Skeletal muscle tissue (tissue), 4 donors: Measurements from ENCODE around the gene TCHHL1. TPM values are rescaled to one million over a fixed set of nuclear protein-coding genes. Genes with fewer than 3 reads are reported as not detected.

Experiments
- H3K27ac ChIP-seq: one replicate; pipeline ENCODE4 v1.7.0; 2013; ENCODE audit warnings: mild to moderate bottlenecking, low read depth, low read length, inconsistent platforms
- H3K27me3 ChIP-seq, 3 donors: one replicate each; pipeline ENCODE4 v1.7.0; 2013; ENCODE audit warnings: low read length in 3 of 3; ENCODE audit not compliant: control insufficient read depth in 3 of 3, insufficient read depth in 3 of 3
- H3K36me3 ChIP-seq, 3 donors: one replicate each; pipeline ENCODE4 v1.7.0; 2013; ENCODE audit warnings: low read length in 3 of 3; ENCODE audit not compliant: control insufficient read depth in 3 of 3, insufficient read depth in 3 of 3
- H3K4me1 ChIP-seq, 3 donors: one replicate each; pipeline ENCODE4 v1.7.0; 2013; ENCODE audit warnings: low read length in 3 of 3, mild to moderate bottlenecking in 3 of 3; ENCODE audit not compliant: control insufficient read depth in 3 of 3, insufficient read depth in 3 of 3
- H3K4me3 ChIP-seq, 3 donors: one replicate each; pipeline ENCODE4 v1.7.0; 2013; ENCODE audit warnings: low read length in 3 of 3
- H3K9ac ChIP-seq, 3 donors: one replicate each; pipeline ENCODE4 v1.7.0; 2013; ENCODE audit warnings: low read length in 3 of 3, mild to moderate bottlenecking in 3 of 3, moderate library complexity in 2 of 3, low read depth in 1 of 3
- H3K9me3 ChIP-seq, 3 donors: one replicate each; pipeline ENCODE4 v1.7.0; 2013; ENCODE audit warnings: low read length in 3 of 3; ENCODE audit not compliant: control insufficient read depth in 3 of 3
- total RNA-seq: library from RNA; depleted of rRNA; stranded (reverse); fragments of >200 nt; gene quantifications from one replicate; pipeline ENCODE4 v1.2.3, GENCODE V29; 2014
- donor health status: Osteomylitis.

The TCHHL1 gene
- total RNA-seq, result not detected

DNA sequence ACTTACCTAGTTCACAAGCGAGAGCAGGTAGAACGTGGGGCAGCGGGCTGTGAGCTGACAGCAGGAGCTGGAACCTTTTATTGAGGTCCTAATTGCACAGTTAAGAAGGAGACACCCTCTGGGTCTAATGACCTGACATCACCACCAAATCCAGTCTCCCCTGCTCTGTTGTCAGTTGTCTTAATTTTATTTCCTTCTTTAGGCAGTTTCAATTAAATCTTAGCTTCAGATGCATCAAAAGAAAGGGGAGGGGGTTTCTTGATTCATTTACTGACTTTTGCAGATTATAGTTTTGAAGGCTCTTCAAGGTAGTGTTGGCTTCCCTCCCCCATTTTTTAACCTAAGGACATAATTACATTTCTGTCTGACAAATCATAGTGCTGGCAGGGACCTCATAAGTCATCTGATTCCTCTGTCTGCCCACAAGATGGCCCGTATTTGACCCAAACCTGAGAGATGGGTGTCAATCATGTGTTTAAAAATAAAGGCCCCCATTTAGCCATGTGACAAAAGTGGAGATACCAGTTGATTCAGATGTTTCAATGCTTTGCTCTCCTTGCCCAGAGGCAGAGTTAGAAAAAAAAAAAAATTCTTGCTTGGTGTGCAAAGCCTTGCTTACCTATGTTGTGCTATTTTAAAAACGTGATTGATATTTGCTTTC, at the start of gene TCHHL1:
Gene TCHHL1 (minus strand): TSS at position 51 of the 661 bp plus-strand sequence. CDS start 921 bp downstream, outside the sequence.
- Histone ChIP-seq H3K36me3 (no peaks in the 10 kb centered on the region), H3K9ac (no peak within 1 kb of the TSS), H3K9me3 (peaks cover 0 to 3% (median 0%) of the 10 kb centered on the region in 3 donors), H3K4me3 (no peak within 1 kb of the TSS), H3K4me1 (no peaks in the 10 kb centered on the region), H3K27me3 (peaks cover 5 to 19% (median 7%) of the 10 kb centered on the region in 3 donors), H3K27ac (no peak within 1 kb of the TSS)

DNA sequence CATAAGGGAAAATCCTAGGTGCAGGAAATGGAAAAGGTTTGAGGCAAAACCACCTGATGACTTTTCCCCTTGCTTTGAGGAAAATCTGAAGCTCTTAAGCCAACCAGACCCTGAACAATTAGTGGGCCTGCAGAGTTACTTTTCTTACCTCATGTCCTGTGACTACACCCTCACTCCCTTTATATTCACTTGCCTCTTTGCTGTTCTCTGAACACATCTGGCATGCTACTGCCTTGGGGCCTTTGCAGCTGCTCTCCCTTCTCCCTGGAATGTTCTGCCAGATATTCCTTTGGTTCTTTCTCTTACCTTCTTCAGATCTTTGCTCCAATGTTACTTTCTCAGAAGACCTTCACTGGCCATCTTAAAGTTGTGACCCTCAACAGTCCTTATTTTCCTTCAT, 48.4 kb upstream of the TCHHL1 start:
- Histone ChIP-seq H3K36me3 (no peaks in the 10 kb centered on the region), H3K27me3 (peaks cover 0 to 8% (median 4%) of the 10 kb centered on the region in 3 donors), H3K9me3 (peaks cover 0 to 3% (median 2%) of the 10 kb centered on the region in 3 donors), H3K9ac (no peak overlapping the region), H3K4me3 (no peak overlapping the region), H3K27ac (no peak overlapping the region), H3K4me1 (no peaks in the 10 kb centered on the region)

DNA sequence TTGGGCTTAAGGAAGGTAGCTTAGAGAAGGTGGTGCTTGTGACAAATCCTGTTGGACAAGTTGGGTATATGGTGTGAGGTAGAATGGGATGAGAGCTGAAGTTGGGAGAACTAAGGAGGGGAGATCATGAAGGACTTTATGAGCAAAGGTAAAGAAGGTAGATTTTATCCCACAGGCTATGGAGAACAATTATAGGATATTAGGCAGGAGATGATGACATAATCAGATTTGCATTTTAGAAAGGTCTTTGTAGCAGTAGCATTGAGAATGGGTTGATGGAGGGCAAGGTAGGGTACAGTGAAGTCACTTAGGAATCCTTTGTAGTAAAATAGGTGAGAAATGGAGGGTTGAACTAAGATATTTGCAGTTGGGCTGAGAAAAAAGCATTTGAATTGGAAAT, 41.3 kb upstream of the TCHHL1 start:
- peaks cover 0 to 21% (median 2%) of the 10 kb centered on the region in 3 donors for H3K27me3 ChIP-seq
- H3K9ac ChIP-seq, result no peak overlapping the region
- no peaks in the 10 kb centered on the region for H3K36me3 ChIP-seq
- no peaks in the 10 kb centered on the region for H3K4me1 ChIP-seq
- no peak overlapping the region for H3K4me3 ChIP-seq
- H3K9me3 ChIP-seq, result peaks cover 0 to 5% (median 2%) of the 10 kb centered on the region in 3 donors
- H3K27ac ChIP-seq, result no peak overlapping the region

DNA sequence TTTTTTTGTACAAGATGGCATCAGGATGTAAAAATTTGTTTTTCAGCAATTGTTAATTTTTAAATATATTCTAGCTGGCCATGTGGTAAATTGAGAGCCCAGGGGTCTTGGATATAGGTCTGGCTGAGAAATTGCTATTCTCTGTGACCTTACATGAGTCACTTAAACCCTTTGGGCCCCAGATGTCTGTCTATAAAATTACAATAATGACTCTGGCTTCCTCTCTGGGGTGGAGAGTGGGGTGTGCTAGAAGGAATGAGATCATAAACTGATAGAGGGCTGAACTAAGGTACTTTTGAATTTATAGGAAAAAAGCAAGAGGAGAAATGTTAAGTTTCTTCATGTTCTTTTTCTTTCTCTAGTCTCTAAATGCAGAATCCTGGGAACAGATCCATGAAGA, 38.8 kb upstream of the TCHHL1 start:
- Histone ChIP-seq H3K4me3 (no peak overlapping the region), H3K27ac (no peak overlapping the region), H3K4me1 (no peaks in the 10 kb centered on the region), H3K9ac (no peak overlapping the region), H3K27me3 (peaks cover 0 to 29% (median 2%) of the 10 kb centered on the region in 3 donors), H3K36me3 (no peaks in the 10 kb centered on the region), H3K9me3 (peaks cover 0 to 7% (median 0%) of the 10 kb centered on the region in 3 donors)

DNA sequence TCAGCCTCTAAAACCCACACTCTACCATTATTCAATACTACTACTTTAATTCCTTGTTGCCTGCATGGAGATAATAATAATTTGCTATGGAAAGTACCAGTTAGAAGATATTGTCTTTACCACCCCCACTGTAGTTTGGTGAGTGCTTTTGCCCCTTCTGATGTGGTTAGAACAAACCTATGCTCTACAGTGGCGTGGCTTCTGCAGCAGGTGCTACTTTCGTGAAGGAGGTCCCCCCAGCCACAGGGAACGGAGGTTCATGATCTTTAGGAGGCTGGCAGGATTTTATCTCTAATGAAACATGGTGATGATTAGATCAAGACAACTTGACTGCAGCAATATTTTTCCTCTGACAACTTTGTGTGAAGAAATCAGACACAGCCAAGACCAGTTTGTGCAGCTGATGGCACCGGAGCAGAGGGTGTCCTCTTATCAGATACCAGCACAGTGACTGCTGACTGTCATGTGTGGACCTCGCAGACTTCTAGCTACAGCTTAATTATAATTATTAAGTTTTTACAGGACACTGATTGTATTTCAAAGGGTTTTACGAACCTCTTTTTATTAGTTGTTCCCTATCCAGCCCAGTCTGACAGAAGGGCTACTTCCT, 37.1 kb upstream of the TCHHL1 start:
- Histone ChIP-seq H3K9ac (no peak overlapping the region), H3K36me3 (no peaks in the 10 kb centered on the region), H3K4me3 (no peak overlapping the region), H3K4me1 (no peaks in the 10 kb centered on the region), H3K27ac (no peak overlapping the region), H3K9me3 (peaks cover 0 to 2% (median 0%) of the 10 kb centered on the region in 3 donors), H3K27me3 (peaks cover 0 to 18% (median 2%) of the 10 kb centered on the region in 3 donors)

DNA sequence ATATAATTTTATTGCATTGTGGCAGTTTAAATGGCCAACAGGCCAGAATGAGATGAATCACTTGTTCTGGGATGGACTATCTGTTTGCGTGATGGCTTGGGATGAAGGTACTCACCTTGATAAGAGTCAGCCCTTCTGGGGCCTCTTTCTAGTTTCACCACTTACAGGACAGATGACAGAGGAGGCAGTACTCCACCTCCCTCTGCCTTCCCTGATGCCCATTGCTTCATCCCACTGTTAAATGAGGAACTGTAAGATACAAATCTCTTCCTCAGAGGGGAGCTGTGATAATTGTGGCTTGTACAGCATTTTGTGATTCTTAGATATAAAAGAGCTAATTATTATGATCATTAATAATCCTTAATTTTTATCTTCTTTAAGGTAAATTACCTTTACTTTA, 30.1 kb upstream of the TCHHL1 start:
- Histone ChIP-seq H3K4me1 (no peaks in the 10 kb centered on the region), H3K4me3 (no peak overlapping the region), H3K27ac (no peak overlapping the region), H3K9ac (no peak overlapping the region), H3K27me3 (peaks cover 13 to 25% (median 15%) of the 10 kb centered on the region in 3 donors), H3K36me3 (no peaks in the 10 kb centered on the region), H3K9me3 (peaks cover 0 to 2% (median 2%) of the 10 kb centered on the region in 3 donors)

DNA sequence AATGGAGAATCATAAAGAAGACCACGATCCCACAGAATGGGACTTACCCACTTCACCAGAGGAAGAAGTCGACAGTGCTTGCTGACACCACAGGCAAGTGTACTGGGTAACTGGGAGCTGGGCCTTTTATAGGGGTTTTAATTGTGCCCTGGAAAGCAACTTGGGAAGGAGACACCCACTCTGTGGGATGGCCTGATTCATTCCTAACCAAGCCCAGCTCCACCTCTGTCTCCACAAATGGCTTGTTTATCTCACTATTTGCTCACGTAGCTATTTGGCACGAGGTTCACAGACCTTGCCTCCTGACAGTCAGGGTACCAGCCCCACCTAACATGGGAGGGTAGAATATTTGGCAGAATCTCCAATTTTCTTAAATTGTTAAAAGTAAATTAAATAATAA, 26.5 kb upstream of the TCHHL1 start, which contains the start of gene TCHH:
Gene TCHH (minus strand): TSS at position 101 of the 400 bp plus-strand sequence. CDS start 1,364 bp downstream, outside the sequence.
- H3K4me3 ChIP-seq, result no peak within 1 kb of the TSS
- peaks cover 0 to 2% (median 0%) of the 10 kb centered on the region in 3 donors for H3K9me3 ChIP-seq
- H3K36me3 ChIP-seq, result no peaks in the 10 kb centered on the region
- no peak within 1 kb of the TSS for H3K27ac ChIP-seq
- H3K4me1 ChIP-seq, result peaks cover 19 to 21% (median 19%) of the 10 kb centered on the region in 3 donors
- H3K9ac ChIP-seq, result no peak within 1 kb of the TSS
- H3K27me3 ChIP-seq, result peaks cover 46 to 58% (median 46%) of the 10 kb centered on the region in 3 donors

DNA sequence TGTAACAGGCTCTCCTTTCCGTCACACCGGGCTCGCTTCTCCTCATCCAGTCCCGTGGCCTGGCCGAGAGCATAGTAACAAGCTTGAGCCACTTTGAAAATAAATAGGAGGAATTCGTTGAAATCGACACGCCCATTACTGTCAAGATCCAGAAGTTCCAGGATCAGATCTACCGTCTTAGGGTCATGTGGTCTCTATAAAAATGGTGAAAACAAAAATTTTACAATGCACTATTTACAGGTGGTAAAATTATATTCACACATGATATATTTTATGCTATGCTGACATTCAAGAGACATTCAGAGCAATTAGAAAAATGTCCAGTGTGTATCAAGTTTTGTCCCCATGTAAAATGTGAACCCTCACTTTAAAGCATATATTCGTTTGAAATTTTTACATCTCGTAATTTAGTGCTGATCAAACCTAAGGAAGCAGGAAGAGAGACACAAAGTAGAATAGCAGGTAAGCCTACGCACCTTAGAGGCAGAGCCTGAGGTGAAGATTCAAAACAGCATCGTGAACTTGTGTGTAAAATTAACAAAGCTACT, 24.1 kb upstream of the TCHHL1 start:
- Histone ChIP-seq H3K27me3 (peaks cover 70 to 81% (median 70%) of the 10 kb centered on the region in 3 donors), H3K36me3 (no peaks in the 10 kb centered on the region), H3K9me3 (peaks cover 1 to 3% (median 2%) of the 10 kb centered on the region in 3 donors), H3K4me1 (peaks cover 26 to 31% (median 31%) of the 10 kb centered on the region in 3 donors), H3K4me3 (no peak overlapping the region), H3K9ac (no peak overlapping the region), H3K27ac (no peak overlapping the region)

DNA sequence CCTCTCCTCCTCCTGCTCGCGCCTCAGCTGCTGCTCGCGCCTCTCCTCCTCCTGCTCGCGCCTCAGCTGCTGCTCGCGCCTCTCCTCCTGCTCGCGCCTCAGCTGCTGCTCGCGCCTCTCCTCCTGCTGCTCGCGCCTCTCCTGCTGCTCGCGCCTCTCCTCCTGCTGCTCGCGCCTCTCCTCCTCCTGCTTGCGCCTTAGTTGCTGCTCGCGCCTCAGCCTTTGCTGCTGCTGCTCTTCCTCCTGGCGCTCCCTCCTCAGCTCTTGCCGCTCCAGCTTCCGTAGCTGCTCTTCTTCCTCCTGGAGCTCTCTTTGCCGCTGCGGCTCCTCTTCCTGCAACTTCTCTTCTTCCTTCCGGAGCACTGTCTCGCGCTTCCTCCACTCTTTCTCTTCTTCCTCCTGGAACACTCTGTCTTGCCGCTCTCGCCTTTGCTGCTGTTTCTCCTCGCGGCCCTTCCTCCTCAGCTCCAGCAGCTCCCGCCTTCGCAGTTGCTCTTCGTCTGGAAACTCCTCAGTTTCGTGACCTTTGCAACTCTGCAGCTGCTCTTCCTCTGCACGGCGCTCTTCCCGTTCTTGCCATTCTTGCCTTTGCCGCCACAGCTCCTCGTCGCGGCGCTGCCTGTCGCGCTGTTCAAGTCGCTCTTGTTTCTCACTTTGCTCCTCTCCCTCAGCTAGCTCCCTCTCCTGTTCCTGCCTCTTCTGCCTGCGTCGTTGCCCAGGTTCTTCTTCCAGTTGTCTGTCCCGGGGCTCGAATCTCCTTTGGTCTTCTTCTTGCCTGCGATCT, 23.4 kb upstream of the TCHHL1 start:
- H3K9ac ChIP-seq, result no peak overlapping the region
- H3K27me3 ChIP-seq, result peaks cover 76 to 88% (median 76%) of the 10 kb centered on the region in 3 donors
- H3K27ac ChIP-seq, result no peak overlapping the region
- peaks cover 26 to 31% (median 31%) of the 10 kb centered on the region in 3 donors for H3K4me1 ChIP-seq
- peaks cover 2 to 4% (median 3%) of the 10 kb centered on the region in 3 donors for H3K9me3 ChIP-seq
- H3K4me3 ChIP-seq, result peak overlapping the region; percentile 28 to 62 (median 54)
- no peaks in the 10 kb centered on the region for H3K36me3 ChIP-seq
